Measurements from ENCODE around the gene NKX1-1.
"Not testable (repeated sequence)": the region's sequence is repeated elsewhere in the genome, so short reads cannot be mapped to it uniquely, and the experiment has no call there.

Gene NKX1-1

GRCh38 chr4:1383728-1384591, 22.3 kb downstream of the NKX1-1 start:
- no peak for FAIRE-seq

DNA sequence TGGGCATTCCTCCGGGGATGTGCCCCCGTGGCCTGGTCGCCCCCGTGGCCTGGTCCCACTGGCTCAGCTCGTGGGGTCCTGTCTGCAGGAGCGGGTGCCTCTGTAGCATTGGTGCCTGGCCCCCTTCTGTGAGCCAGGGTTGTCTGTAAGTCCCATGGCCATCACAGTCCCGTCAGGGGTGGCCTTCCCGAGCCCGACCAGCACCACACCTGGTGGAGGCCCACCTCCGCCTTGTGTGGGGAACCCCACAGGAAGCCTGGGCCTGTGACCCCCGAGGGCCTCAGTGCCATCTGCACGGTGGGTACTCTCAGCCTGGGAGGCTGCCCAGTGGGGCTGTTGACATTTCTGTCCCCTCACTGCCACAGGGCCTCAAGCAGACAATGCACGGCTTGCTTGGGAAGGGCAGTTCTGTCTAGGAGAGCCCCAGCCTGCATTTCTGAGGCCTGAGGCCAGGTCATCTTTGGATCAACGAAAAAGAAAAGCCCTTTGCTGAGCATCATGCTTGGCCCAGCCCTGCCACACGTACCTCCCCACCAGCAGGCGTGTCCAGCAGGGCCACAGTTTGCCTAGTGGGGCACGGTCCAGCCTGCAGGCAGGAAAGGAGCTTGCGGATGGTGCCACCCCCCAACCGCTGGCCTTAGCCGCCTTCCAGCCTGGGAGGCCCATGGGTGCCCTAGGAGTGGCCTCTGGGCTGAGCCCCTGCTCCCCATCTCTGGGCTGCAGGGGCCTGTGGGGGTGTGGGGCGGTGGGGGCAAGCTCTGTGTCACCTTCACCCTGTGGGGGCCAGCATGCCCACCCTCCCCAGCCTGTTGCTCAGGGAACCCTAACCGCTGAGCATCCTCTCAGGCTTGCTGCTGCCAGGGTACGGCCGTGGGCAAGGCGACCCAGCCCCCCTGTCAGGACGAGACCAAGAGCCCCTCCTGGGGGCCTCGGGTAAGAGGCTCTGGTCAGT, 23.2 kb downstream of the NKX1-1 start:
- FAIRE-seq: no peak

- no peak for FAIRE-seq
Measured at GRCh38 chr4:1381944-1382541, 24.2 kb downstream of the NKX1-1 start.

- FAIRE-seq: no peak
Measured at GRCh38 chr4:1381181-1381621, 25.0 kb downstream of the NKX1-1 start.

- no peak for FAIRE-seq
Measured at GRCh38 chr4:1380368-1381151, 25.7 kb downstream of the NKX1-1 start.

- FAIRE-seq: no peak
Measured at GRCh38 chr4:1379801-1380331, 26.4 kb downstream of the NKX1-1 start.

GRCh38 chr4:1379351-1379781, 26.9 kb downstream of the NKX1-1 start:
- FAIRE-seq: no peak

GRCh38 chr4:1378559-1379231, 27.5 kb downstream of the NKX1-1 start:
- FAIRE-seq: no peak

- FAIRE-seq: no peak
Measured at GRCh38 chr4:1377606-1378261, 28.5 kb downstream of the NKX1-1 start.

GRCh38 chr4:1376841-1377605, 29.2 kb downstream of the NKX1-1 start:
- FAIRE-seq: no peak

DNA sequence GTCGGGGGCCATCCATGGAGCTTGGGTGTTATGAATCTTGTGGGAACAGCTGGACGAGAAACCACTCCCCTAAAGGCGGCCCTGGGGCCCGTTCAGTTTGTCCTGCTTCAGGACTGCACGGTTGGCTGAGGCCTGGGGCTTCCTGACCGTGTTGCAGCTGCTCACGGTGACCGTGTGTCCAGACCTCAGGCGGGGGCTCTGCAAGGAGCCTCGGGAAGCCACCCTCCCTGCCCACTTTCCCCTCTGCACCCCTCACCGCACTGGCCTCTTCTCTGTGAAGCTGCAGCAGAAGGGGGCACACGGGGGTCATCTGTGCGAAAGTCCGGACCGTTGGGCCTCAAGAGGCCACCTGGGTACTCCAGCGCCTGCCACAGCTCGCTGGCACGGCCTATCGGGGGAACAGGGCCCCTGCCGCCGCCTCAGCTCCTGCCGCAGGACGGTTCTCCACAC, 29.8 kb downstream of the NKX1-1 start:
- FAIRE-seq: no peak

- FAIRE-seq: no peak
Measured at GRCh38 chr4:1375761-1376322, 30.4 kb downstream of the NKX1-1 start.

GRCh38 chr4:1375051-1375721, 31.1 kb downstream of the NKX1-1 start:
- no peak for FAIRE-seq

GRCh38 chr4:1374706-1375045, 31.6 kb downstream of the NKX1-1 start:
- FAIRE-seq: no peak

GRCh38 chr4:1373892-1374705, 32.1 kb downstream of the NKX1-1 start:
- FAIRE-seq: no peak

DNA sequence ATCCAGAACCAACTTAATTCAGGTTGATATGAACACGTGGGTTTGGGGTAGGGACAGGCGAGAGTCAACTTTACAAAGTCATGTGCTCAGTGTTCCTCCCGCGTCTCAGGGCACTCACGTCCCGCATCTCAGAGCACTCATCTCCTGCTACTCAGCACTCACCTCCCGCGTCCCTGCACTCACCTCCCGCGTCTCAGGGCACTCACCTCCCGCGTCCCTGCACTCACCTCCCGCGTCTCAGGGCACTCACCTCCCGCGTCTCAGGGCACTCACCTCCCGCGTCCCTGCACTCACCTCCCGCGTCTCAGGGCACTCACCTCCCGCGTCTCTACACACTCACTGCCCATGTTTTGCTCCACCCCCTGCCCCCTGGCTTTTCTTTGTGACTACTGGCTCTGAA, 33.7 kb downstream of the NKX1-1 start:
- FAIRE-seq: not testable (repeated sequence)

DNA sequence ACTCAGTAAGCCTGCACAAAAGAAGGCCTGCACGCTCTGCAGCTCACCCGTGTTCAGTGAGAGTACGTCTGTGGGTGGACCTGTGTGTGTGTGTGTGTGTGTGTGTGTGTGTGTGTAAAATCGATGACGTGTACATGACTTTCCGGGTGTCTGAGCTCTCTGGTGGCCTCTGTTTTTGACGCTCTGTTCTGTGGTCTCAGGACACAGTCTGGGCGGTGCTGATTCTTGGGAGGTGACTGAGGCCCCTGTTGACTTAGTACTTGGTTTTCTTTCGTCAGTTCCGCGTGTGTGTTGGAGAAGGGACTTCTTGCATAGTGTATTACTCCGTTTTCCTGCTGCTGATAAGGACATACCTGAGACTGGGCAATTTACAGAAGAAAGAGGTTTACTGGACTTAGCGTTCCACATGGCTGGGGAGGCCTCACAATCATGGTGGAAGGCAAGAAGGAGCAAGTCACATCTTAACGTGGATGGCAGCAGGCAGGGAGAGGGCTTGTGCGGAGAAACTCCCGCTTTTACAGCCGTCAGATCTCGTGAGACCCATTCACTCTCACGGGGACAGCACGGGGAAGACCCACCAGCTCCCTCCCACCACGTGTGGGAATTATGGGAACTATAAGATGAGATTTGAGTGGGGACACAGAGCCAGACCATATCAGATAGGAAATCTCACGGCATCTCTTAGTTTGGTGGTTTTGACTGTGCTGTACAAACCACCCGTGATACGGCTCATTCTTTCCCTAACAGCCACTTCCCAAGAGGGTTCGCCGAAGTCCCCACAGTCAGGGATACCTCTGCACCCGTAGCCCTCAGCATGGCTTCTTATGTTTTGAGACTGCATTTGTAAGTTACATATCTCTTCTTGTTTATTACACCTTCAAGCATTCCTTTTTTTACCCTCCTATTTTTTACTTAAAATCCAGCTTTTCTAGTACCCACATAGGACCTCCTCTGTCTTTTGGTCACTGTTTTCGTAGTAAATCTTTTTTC, 34.8 kb downstream of the NKX1-1 start:
- no peak for FAIRE-seq

All from A204.1 (cell line).